RCC 7860 (cell line): ENCODE results near the gene TTC7B.

Experiments
- DNase-seq: peaks from one replicate; pipeline ENCODE4 v3.0.0-alpha.2; 2015; ENCODE audit warnings: low spot score
- FAIRE-seq: peaks from 2 replicates; lab custom pipeline; 2012; peaks lifted over from hg19 to GRCh38; lab: Jason Lieb, UNC

TTC7B gene

GRCh38 chr14:90552465-90553297, 263.5 kb downstream of the TTC7B start:
- FAIRE-seq = no peak

GRCh38 chr14:90551733-90552464, 264.3 kb downstream of the TTC7B start:
- no peak for FAIRE-seq
- no peak for DNase-seq

More at GRCh38 chr14:90552465-90553297, 263.5 kb downstream of the TTC7B start:
- DNase-seq = no peak

- FAIRE-seq (no peak), DNase-seq (no peak)
These were observed 265.0 kb downstream of the TTC7B start for GRCh38 chr14:90551070-90551704.

- FAIRE-seq (no peak), DNase-seq (no peak)
These were observed 266.2 kb downstream of the TTC7B start for GRCh38 chr14:90549794-90550641.

GRCh38 chr14:90548455-90548854, 267.8 kb downstream of the TTC7B start:
- no peak for FAIRE-seq
- DNase-seq = no peak

GRCh38 chr14:90547968-90548367, 268.3 kb downstream of the TTC7B start:
- FAIRE-seq = no peak
- DNase-seq = no peak

- no peak for FAIRE-seq
These were observed 269.0 kb downstream of the TTC7B start for GRCh38 chr14:90547250-90547649.

GRCh38 chr14:90546767-90547166, 269.5 kb downstream of the TTC7B start:
- no peak for FAIRE-seq
- no peak for DNase-seq

More at GRCh38 chr14:90547250-90547649, 269.0 kb downstream of the TTC7B start:
- no peak for DNase-seq

- DNase-seq = no peak
- FAIRE-seq = no peak
These were observed 270.1 kb downstream of the TTC7B start for GRCh38 chr14:90545966-90546751.

GRCh38 chr14:90545382-90545781, 270.8 kb downstream of the TTC7B start:
- DNase-seq = no peak
- FAIRE-seq = no peak

- FAIRE-seq (no peak), DNase-seq (no peak)
These were observed 271.3 kb downstream of the TTC7B start for GRCh38 chr14:90544971-90545370.

GRCh38 chr14:90544566-90544965, 271.7 kb downstream of the TTC7B start:
- no peak for FAIRE-seq
- no peak for DNase-seq

- DNase-seq = no peak
- FAIRE-seq = no peak
These were observed 272.4 kb downstream of the TTC7B start for GRCh38 chr14:90543876-90544275.

GRCh38 chr14:90541076-90541634, 275.1 kb downstream of the TTC7B start:
- DNase-seq = no peak
- FAIRE-seq = no peak

GRCh38 chr14:90540437-90540836, 275.8 kb downstream of the TTC7B start:
- DNase-seq = no peak
- no peak for FAIRE-seq

- FAIRE-seq (no peak), DNase-seq (no peak)
These were observed 276.2 kb downstream of the TTC7B start for GRCh38 chr14:90539996-90540395.

GRCh38 chr14:90539496-90539775, 276.8 kb downstream of the TTC7B start:
- DNase-seq (no peak), FAIRE-seq (no peak)

GRCh38 chr14:90538716-90539495, 277.3 kb downstream of the TTC7B start:
- no peak for DNase-seq
- no peak for FAIRE-seq

GRCh38 chr14:90538095-90538494, 278.1 kb downstream of the TTC7B start:
- DNase-seq = no peak
- no peak for FAIRE-seq
